ENCODE measurements around the gene TMBIM6.
A peak's percentile ranks its signal among the peaks of the same experiment; 100 is the strongest.

DNA sequence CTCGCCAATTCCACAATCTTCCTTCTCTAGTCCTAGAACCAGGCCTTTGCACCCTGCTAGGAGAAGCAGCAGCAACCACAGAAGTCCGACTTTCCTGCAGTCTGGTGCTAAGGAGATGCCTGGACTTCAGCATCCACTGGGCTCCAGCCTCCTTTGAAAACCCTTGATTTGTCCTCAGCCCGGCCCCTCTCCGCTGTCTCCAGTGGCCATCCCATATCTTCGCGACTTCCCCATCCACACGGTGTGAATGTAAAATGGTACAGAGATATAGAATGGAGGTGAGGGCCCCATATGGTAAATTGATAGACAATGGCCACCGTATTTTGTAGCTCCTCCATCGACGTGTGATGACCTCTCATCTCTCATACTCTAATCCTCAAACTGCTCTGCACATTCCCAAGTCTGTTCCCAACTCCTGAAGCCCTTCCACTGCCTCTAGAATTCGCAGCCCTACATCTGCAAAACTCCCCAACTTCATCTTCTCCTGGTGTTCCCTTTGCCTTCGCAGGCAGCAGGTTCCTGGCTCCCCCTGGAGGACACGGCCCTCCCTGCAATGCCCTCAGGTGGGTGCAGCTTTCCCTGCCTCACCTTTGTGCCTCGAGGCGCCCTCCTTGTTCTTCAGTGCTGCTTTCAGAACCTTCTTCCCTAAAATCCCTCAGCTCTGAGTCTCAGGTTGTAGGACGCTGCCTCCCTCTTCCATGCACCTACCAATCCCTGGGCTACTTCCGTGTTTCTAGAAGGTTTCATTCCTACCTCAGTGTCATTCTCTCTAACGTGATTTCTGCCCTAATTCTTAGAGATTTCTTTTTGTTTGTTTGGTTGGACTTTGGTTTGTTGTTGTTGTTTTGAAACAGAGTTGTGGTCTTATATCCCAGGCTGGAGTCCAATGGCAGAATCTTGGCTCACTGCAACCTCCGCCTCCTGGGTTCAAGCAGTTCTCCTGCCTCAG, 36.7 kb downstream of the TMBIM6 start:
- no peak for TF ChIP-seq POLR2A (IDR thresholded peaks at IDR 0.05)
- TF ChIP-seq, protein P1, sequence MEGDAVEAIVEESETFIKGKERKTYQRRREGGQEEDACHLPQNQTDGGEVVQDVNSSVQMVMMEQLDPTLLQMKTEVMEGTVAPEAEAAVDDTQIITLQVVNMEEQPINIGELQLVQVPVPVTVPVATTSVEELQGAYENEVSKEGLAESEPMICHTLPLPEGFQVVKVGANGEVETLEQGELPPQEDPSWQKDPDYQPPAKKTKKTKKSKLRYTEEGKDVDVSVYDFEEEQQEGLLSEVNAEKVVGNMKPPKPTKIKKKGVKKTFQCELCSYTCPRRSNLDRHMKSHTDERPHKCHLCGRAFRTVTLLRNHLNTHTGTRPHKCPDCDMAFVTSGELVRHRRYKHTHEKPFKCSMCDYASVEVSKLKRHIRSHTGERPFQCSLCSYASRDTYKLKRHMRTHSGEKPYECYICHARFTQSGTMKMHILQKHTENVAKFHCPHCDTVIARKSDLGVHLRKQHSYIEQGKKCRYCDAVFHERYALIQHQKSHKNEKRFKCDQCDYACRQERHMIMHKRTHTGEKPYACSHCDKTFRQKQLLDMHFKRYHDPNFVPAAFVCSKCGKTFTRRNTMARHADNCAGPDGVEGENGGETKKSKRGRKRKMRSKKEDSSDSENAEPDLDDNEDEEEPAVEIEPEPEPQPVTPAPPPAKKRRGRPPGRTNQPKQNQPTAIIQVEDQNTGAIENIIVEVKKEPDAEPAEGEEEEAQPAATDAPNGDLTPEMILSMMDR (IDR thresholded peaks at IDR 0.05 in 8 of 11, conservative IDR thresholded peaks at IDR 0.05 in 3 of 11), result peak; percentile 50 to 90 (median 80)
